Subcutaneous adipose tissue (tissue), 4 donors: ENCODE measurements around the gene OPRM1. TPM values are rescaled to one million over a fixed set of nuclear protein-coding genes. Genes with fewer than 3 reads are reported as not detected.

ENCODE experiments used
- total RNA-seq, 4 donors: library from RNA; depleted of rRNA; stranded (reverse); fragments of >200 nt; gene quantifications; one replicate each; pipeline ENCODE4 v1.1.0, GENCODE V29; 2016
- TF ChIP-seq, protein P1 (sequence below): fragments of 450-650 bp; IDR thresholded peaks from one replicate; pipeline ENCODE4 v1.5.1; 2016; ENCODE audit warnings: low read depth, mild to moderate bottlenecking, control low read depth, antibody characterized with exemption, moderate library complexity

Gene OPRM1
- total RNA-seq, 4 donors from 2014 or later, result not detected

DNA sequence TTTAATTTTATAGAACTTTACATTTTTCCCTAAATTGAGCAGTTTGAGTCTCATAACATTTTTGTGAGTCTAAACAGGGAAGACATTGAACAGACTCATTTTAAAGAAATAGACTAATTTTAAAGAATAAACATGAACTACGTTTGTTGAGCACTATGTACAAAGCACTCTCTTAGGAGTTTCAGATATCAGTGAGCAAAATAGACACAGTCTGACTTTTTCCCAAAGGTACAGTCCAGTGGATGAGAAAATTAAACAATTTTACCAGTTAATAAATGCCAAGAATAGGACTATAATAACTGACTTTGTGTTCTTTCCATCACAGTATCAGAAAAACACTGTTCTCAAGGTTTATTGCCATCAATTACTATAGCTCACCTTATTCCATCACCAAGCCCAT, 18.1 kb downstream of the OPRM1 start:
- TF ChIP-seq, protein P1, sequence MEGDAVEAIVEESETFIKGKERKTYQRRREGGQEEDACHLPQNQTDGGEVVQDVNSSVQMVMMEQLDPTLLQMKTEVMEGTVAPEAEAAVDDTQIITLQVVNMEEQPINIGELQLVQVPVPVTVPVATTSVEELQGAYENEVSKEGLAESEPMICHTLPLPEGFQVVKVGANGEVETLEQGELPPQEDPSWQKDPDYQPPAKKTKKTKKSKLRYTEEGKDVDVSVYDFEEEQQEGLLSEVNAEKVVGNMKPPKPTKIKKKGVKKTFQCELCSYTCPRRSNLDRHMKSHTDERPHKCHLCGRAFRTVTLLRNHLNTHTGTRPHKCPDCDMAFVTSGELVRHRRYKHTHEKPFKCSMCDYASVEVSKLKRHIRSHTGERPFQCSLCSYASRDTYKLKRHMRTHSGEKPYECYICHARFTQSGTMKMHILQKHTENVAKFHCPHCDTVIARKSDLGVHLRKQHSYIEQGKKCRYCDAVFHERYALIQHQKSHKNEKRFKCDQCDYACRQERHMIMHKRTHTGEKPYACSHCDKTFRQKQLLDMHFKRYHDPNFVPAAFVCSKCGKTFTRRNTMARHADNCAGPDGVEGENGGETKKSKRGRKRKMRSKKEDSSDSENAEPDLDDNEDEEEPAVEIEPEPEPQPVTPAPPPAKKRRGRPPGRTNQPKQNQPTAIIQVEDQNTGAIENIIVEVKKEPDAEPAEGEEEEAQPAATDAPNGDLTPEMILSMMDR, result no peak

- TF ChIP-seq, protein P1, result no peak
These were observed 20.1 kb downstream of the OPRM1 start for GRCh38 chr6:154058963-154059680.

DNA sequence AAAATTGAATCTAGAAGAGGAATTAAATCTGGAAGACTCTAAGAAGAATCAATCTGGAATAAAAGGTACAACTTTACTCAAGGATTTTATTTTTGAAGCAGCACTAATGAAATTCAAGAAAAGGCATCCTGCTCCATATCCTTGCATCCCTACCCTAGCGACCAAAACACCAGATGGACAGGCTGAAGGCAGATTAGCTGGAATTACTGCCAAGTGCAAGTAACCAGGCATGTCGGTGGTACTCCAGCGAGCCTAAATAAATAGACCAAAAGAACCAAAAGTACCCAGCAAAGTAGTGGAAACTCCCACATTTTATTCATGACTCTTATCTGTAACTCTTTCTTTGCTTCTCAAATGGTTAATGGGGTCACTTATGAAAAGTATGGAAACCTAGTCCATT, 21.0 kb downstream of the OPRM1 start:
- TF ChIP-seq, protein P1, result no peak

DNA sequence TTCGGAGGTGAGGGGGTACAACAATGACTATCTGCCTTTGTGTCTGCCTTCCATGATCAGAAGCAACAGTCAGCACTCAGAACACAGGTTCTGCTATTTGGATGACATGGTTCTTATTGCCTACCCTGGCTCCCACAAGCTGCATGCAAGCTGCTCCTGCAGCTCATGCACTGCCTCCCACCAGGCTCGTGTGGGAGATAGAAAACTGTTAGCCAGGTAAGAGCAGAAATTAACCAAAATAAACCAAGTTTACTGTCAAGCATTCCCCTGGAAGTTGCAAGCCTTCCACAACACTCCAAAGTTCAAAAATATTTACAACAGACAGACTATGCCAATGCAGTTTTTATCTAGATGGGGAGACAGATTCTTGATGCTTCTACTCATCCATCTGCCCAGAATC, 31.0 kb downstream of the OPRM1 start:
- TF ChIP-seq, protein P1, result no peak

DNA sequence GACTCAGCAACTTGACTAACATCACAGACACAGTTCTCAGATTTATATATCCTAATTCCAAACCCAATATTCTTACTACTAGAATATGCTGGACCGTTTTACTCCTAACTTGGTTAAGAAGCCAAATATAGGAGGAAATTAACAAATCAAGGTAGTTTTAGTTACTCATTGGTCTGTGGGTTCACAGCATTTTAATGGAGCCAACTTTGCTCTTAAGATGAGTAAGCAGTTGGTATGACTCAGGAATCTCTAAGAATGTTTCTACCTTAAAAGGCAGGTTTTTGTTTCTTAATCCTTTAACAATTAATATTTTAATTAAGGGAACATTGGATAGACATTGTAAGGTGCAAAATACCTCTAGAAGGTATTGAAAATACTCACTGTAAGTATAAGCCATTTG, 31.6 kb downstream of the OPRM1 start:
- TF ChIP-seq, protein P1, result no peak

DNA sequence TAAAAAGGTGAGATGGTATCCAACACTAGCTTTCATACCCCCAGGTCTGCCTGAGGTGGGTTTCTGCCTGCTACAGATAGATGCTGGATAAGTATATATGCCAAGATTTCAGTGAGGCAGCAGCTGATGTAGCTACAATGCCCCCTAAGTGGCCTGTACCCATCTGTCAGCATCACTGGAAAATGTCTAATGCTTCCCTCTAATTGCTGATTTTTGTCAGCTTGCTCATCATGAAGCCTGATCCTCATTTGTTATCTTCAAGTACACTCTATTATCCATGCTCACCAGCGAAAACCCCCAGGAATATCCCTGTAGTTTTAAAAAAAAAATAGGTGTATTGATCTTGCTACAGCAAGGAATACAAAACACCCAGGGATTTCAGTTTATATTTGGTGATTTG, 32.2 kb downstream of the OPRM1 start:
- TF ChIP-seq, protein P1, result no peak

- TF ChIP-seq, protein P1, result no peak
These were observed 32.7 kb downstream of the OPRM1 start for GRCh38 chr6:154071711-154072110.
